Kidney (tissue), 14 donors: ENCODE data around the gene ATP13A1. TPM values are rescaled to one million over a fixed set of nuclear protein-coding genes. Genes with fewer than 3 reads are reported as not detected.

Source experiments
- DNase-seq, 5 donors: peaks; one replicate each; pipeline ENCODE4 v3.0.0-alpha.2; 2013 to 2020
- FAIRE-seq: peaks from 2 replicates; lab custom pipeline; 2012; peaks lifted over from hg19 to GRCh38; lab: Jason Lieb, UNC
- H3K27ac ChIP-seq, 2 donors: one replicate each; pipeline ENCODE4 v1.7.0; 2013; ENCODE audit warnings: low read depth in 2 of 2, low read length in 2 of 2, inconsistent platforms in 1 of 2
- H3K27me3 ChIP-seq: one replicate; pipeline ENCODE4 v1.7.1; 2013; ENCODE audit warnings: low read length, inconsistent platforms; ENCODE audit not compliant: control insufficient read depth, insufficient read depth
- H3K36me3 ChIP-seq, 3 donors: one replicate each; pipeline versions ENCODE4 v1.7.0 to v1.7.1; 2013; ENCODE audit warnings: low read length in 3 of 3, control low read depth in 1 of 3, inconsistent platforms in 1 of 3; ENCODE audit not compliant: insufficient read depth in 3 of 3, control insufficient read depth in 2 of 3
- H3K4me1 ChIP-seq, 3 donors: one replicate each; pipeline versions ENCODE4 v1.7.0 to v1.7.1; 2013; ENCODE audit warnings: low read length in 3 of 3, inconsistent platforms in 1 of 3, low read depth in 1 of 3; ENCODE audit not compliant: control insufficient read depth in 2 of 3, insufficient read depth in 2 of 3
- H3K4me3 ChIP-seq, 3 donors: one replicate each; pipeline versions ENCODE4 v1.7.0 to v1.8.1; 2013; ENCODE audit warnings: low read length in 3 of 3, control low read depth in 1 of 3, inconsistent platforms in 1 of 3
- H3K9ac ChIP-seq, 3 donors: one replicate each; pipeline versions ENCODE4 v1.7.0 to v1.7.1; 2013; ENCODE audit warnings: low read length in 3 of 3, control low read depth in 1 of 3, inconsistent platforms in 1 of 3
- H3K9me3 ChIP-seq, 3 donors: one replicate each; pipeline versions ENCODE4 v1.7.0 to v1.7.1; 2013; ENCODE audit warnings: low read length in 3 of 3, control low read depth in 1 of 3, inconsistent platforms in 1 of 3; ENCODE audit not compliant: control insufficient read depth in 2 of 3, insufficient read depth in 1 of 3
- intact Hi-C: fragments of 100-400 bp; cut with DNase I; formaldehyde crosslinking; loops from one replicate; pipeline ENCODE4 v1.11.1; 2022
- polyA plus RNA-seq: library from polyadenylated mRNA; stranded (reverse); fragments of 350-450 nt; fragmentation: Illumina TruSeq; extraction: RNeasy Lipid Tissue Mini Kit (QIAGEN cat#74804); gene quantifications from one replicate; pipeline ENCODE4 v1.2.3, GENCODE V29; 2014; ENCODE audit warnings: low read depth, low replicate concordance; ENCODE audit not compliant: insufficient read depth
- total RNA-seq: library from RNA; stranded (reverse); fragmentation: NEBNext Ultra II Directional; extraction: Animal tissue kit (Norgen Biotek cat#: 25700); gene quantifications from one replicate; pipeline ENCODE4 v1.2.1, GENCODE V29; 2021
- TF ChIP-seq, protein P1 (sequence below): IDR thresholded peaks from 3 replicates; pipeline ENCODE4 v1.5.1; 2012; ENCODE audit warnings: mild to moderate bottlenecking, moderate library complexity, borderline replicate concordance; ENCODE audit not compliant: insufficient read depth; ENCODE audit errors: extremely low read depth
- donor health status: control.
- donor health status: control.
- donor health status: control.
- donor health status: control.
- donor health status: control.
- donor health status: DM: yes; HTN: yes; CAD: no.
- donor health status: Normal renal cell carcinoma (clear cell type).

The ATP13A1 gene
- total and polyA plus RNA-seq, 2 donors from 2014 or later, result 30.1 to 78.1 TPM

DNA sequence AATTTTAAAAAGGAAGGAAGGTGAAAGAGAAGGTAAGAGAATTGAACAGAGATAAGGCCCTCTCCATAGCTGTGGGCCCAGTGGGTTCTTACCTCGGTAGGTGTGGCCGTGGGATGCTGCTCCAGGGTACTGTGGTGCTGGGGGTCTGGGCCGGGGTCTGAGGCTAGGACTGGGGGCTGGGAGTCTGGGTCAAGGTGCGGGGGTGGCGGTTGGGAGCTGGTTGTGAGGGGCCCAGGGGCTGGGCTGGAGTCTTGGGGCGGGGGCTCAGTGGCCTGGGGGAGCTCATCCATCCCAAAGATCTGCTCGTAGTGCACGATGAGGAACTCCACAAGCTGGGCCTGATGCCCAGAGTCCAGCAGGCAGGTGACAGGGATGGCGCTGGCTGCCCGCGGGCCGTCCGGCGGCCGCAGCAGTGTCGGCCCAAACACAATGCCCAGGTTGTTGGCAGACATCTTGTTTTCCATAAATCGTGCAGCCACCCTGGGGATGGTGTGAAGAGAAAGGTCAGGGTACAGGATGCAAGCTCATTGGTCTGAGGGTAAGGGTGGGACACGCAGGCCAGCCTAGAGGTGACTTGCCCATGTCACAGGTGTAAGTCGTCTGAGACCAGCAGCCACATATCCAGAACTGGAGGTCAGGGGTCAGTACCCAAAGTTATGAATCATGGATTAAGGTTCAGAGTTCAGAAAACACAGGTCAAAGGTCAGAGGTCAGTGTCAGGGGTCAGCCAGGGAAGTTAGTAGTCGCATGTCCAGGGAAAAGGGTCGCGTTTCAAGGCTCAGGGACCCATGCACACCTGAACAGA, 29.6 kb downstream of the ATP13A1 start:
- DNase-seq, result peak in 1 of 5 donors; percentile 70

DNA sequence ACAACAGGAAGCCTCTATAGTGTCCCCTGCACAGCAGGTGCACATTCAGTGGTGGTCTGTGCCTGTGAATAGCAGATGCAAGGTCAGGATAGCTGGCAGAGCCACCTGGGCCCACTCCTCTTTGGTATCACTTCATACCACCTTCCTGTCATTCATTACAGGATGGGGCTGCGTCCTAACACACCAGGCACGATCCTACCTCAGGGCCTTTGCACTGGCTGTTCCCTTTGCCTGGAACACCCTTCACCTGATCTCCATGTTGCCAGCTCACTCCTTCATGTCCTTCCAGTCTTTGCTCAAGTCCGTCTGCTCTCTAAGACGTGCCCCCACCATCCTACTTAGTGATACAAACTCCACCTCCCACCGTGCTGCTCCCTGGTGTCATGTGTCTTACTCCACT, 30.8 kb downstream of the ATP13A1 start:
- no peak overlapping the region for H3K27ac ChIP-seq
- TF ChIP-seq, protein P1, sequence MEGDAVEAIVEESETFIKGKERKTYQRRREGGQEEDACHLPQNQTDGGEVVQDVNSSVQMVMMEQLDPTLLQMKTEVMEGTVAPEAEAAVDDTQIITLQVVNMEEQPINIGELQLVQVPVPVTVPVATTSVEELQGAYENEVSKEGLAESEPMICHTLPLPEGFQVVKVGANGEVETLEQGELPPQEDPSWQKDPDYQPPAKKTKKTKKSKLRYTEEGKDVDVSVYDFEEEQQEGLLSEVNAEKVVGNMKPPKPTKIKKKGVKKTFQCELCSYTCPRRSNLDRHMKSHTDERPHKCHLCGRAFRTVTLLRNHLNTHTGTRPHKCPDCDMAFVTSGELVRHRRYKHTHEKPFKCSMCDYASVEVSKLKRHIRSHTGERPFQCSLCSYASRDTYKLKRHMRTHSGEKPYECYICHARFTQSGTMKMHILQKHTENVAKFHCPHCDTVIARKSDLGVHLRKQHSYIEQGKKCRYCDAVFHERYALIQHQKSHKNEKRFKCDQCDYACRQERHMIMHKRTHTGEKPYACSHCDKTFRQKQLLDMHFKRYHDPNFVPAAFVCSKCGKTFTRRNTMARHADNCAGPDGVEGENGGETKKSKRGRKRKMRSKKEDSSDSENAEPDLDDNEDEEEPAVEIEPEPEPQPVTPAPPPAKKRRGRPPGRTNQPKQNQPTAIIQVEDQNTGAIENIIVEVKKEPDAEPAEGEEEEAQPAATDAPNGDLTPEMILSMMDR, result no peak
- H3K27me3 ChIP-seq, result no peaks in the 10 kb centered on the region
- no peaks in the 10 kb centered on the region for H3K9me3 ChIP-seq
- no peak for FAIRE-seq
- no peak overlapping the region for H3K4me3 ChIP-seq
- no peak overlapping the region for H3K9ac ChIP-seq
- H3K4me1 ChIP-seq, result no peaks in the 10 kb centered on the region
- DNase-seq, result no peak
- intact Hi-C loops, result no loop called here
- H3K36me3 ChIP-seq, result no peaks in the 10 kb centered on the region

More for the DNA sequence above, 29.6 kb downstream of the ATP13A1 start:
- FAIRE-seq, result no peak
- no peak overlapping the region for H3K4me3 ChIP-seq
- H3K27ac ChIP-seq, result no peak overlapping the region
- no peak overlapping the region for H3K9ac ChIP-seq
- H3K27me3 ChIP-seq, result no peaks in the 10 kb centered on the region
- no peaks in the 10 kb centered on the region for H3K36me3 ChIP-seq
- no peaks in the 10 kb centered on the region for H3K9me3 ChIP-seq
- intact Hi-C loops, result no loop called here
- no peaks in the 10 kb centered on the region for H3K4me1 ChIP-seq
- TF ChIP-seq, protein P1, result no peak

DNA sequence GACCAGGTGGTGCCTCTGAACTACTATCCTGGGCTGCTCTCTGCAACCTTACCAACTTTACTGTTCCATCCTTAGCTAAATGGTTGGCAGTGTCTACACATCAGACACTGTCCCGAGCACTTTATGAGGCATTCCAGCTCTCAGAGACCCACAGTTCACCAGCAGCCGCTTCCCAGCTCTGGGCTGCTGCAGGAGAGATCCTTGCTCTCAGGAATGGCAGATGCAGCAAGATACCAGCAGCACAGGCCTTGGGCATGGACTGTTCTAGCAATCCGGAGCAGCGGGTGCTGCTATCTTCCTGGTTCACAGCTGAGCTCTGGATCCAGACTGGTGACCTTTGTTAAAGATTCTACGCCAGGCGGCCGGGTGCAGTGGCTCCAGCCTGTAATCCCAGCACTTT, 32.1 kb downstream of the ATP13A1 start:
- peaks cover 0 to 3% (median 0%) of the 10 kb centered on the region in 3 donors for H3K4me1 ChIP-seq
- H3K27ac ChIP-seq, result no peak overlapping the region
- no peaks in the 10 kb centered on the region for H3K27me3 ChIP-seq
- no peak overlapping the region for H3K4me3 ChIP-seq
- no peaks in the 10 kb centered on the region for H3K36me3 ChIP-seq
- H3K9me3 ChIP-seq, result no peaks in the 10 kb centered on the region
- TF ChIP-seq, protein P1, result no peak
- DNase-seq, result no peak
- intact Hi-C loops, result no loop called here
- no peak overlapping the region for H3K9ac ChIP-seq
- no peak for FAIRE-seq
